ENCODE results near the gene NFIC.
"Not testable (repeated sequence)": the region's sequence is repeated elsewhere in the genome, so short reads cannot be mapped to it uniquely, and the experiment has no call there.

Gene NFIC

DNA sequence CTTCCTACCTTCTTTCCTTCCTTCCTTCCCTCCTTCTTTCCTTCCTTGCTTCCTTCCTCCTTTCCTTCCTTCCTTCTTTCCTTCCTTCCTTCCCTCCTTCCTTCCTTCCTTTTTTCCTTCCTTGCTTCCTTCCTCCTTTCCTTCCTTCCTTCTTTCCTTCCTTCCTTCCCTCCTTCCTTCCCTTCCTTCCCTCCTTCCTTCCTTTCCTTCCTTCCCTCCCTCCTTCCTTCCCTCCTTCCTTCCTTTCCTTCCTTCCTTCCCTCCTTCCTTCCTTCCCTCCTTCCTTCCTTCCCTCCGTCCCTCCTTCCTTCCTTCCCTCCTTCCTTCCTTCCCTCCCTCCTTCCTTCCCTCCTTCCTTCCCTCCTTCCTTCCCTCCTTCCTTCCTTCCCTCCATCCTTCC is 34.2 kb upstream of the NFIC start:
- not testable (repeated sequence) for H3K36me3 ChIP-seq (ENCODE audit: insufficient read depth, low read length); H2AFZ ChIP-seq (ENCODE audit: low read depth, low read length); H3K4me3 ChIP-seq (ENCODE audit: low read length); H3K9me3 ChIP-seq (ENCODE audit: low read length); H3K4me1 ChIP-seq (ENCODE audit: insufficient read depth, low read length)
- H3K27me3 ChIP-seq (ENCODE audit: insufficient read depth, low read length), result peaks cover 37% of the 10 kb centered on the region

DNA sequence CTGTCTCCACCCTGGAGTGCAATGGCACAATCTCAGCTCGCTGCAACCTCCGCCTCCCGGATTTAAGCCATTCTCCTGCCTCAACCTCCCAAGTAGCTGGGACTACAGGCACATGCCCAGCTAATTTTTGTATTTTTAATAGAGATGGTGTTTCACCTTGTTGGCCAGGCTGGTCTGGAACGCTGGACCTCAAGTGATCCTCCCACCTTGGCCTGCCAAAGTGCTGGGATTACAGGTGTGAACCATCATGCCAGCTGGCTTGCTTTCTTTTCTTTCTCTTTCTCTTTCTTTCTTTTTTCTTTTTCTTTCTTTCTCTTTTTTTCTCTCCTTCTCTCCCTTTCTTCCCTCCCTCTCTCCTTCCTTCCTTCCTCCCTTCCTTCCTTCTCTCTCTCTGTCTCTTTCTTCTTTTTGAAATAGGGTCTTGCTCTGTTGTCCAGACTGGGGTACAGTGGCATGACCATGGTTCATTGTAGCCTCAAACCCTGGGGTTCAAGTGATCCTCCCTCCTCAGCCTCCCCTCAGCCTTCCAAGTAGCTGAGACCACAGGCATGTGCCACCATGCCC is 33.3 kb upstream of the NFIC start:
- Histone ChIP-seq H2AFZ (ENCODE audit: low read depth, low read length) (no peak overlapping the region), H3K36me3 (ENCODE audit: insufficient read depth, low read length) (no peaks in the 10 kb centered on the region), H3K4me3 (ENCODE audit: low read length) (no peak overlapping the region), H3K9me3 (ENCODE audit: low read length) (no peaks in the 10 kb centered on the region), H3K4me1 (ENCODE audit: insufficient read depth, low read length) (no peaks in the 10 kb centered on the region), H3K27me3 (ENCODE audit: insufficient read depth, low read length) (peaks cover 42% of the 10 kb centered on the region)

DNA sequence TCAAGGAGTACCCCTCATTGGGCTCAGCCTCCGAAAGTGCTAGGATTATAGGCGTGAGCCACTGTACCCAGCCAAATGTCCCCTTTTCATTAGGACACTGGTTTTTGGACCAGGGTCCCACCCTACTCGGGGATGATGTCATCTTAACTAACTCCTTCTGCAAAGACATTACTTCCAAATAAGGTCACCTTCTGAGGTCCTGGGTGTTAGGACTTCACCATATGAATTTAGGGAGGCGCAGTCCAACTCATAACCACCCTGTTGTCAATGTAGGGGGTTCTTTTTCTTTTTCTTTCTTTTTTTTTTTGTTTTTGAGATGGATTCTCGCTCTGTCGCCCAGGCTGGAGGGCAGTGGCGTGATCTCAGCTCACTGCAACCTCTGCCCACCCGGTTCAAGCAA is 32.7 kb upstream of the NFIC start:
- Histone ChIP-seq H3K9me3 (ENCODE audit: low read length) (no peaks in the 10 kb centered on the region), H2AFZ (ENCODE audit: low read depth, low read length) (no peak overlapping the region), H3K27me3 (ENCODE audit: insufficient read depth, low read length) (peaks cover 40% of the 10 kb centered on the region), H3K4me3 (ENCODE audit: low read length) (no peak overlapping the region), H3K36me3 (ENCODE audit: insufficient read depth, low read length) (no peaks in the 10 kb centered on the region), H3K4me1 (ENCODE audit: insufficient read depth, low read length) (no peaks in the 10 kb centered on the region)

DNA sequence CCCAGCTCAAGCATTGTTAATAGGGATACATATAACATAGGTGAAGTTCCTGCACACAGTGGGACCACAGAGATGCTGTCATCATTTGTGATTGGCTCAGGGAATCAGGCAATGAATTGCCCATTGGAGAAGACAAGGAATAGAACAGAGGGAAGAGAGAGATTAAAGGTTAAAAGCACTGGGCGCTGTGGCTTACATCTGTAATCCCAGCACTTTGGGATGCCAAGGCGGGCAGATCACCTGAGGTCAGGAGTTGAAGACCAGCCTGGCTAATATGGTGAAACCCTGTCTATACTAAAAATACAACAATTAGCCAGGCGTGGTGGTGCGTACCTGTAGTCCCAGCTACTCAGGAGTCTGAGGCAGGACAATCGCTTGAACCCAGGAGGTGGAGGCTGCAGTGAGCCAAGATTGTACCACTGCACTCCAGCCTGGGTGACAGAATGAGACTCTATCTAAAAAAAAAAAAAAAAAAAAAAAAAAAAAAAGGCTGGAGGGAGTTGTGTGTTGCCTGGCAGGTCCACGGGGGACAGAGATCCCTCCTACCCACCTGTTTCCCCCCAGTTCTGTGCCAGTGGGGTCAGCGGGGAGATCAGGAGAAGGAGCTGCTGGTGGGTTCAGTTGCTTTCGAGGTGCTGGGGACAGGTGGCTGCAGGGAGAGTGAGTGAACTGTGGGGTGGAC is 31.5 kb upstream of the NFIC start:
- H3K27me3 ChIP-seq (ENCODE audit: insufficient read depth, low read length), result peaks cover 37% of the 10 kb centered on the region
- not testable (repeated sequence) for H2AFZ ChIP-seq (ENCODE audit: low read depth, low read length); H3K36me3 ChIP-seq (ENCODE audit: insufficient read depth, low read length); H3K9me3 ChIP-seq (ENCODE audit: low read length); H3K4me3 ChIP-seq (ENCODE audit: low read length); H3K4me1 ChIP-seq (ENCODE audit: insufficient read depth, low read length)

DNA sequence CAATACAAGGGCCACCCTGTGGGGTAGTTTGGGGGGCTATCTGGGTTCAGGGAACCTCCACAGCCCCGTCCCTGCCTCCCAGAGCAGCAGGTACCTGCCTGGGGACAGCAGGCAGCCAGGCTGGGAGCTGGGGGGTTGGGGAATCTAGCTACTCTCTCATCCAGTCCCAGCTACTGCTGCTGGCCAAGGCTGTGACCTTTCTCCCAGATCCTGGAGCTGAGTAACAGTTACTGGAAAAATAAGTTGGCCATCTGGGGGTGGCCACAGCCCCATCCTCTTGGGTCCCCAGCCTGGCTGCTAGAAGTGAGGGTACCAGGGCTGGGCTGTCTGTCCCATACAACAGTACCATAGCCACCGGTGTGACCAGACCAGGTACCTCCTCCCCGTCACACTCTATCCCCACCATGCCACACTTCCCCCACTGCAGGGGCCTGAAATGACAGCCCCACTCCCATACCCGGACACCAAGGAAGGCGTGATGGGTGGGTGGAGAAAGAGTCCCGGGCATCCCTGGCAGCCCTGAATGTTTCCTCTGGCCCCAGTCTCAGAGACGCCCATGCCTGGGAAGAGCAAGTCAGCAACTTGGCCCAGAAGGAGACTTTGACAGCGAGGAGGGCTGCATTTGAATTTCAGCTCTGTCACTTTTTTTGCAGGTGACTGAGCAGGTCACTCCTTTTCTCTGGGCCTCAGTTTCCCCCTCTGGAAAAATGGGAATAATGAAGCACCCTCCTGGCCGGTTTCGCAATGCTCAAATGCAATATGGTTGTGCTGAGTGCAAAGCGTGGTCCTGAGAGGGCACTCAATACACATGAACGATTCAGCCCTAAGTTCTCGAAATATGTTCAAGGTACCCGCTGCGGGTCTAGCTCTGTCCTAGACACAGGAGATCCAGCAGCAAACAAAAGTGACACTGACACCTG is 30.7 kb upstream of the NFIC start:
- H3K4me3 ChIP-seq (ENCODE audit: low read length), result no peak overlapping the region
- H3K9me3 ChIP-seq (ENCODE audit: low read length), result no peaks in the 10 kb centered on the region
- H3K4me1 ChIP-seq (ENCODE audit: insufficient read depth, low read length), result no peaks in the 10 kb centered on the region
- no peaks in the 10 kb centered on the region for H3K36me3 ChIP-seq (ENCODE audit: insufficient read depth, low read length)
- H2AFZ ChIP-seq (ENCODE audit: low read depth, low read length), result no peak overlapping the region
- peaks cover 32% of the 10 kb centered on the region for H3K27me3 ChIP-seq (ENCODE audit: insufficient read depth, low read length)

DNA sequence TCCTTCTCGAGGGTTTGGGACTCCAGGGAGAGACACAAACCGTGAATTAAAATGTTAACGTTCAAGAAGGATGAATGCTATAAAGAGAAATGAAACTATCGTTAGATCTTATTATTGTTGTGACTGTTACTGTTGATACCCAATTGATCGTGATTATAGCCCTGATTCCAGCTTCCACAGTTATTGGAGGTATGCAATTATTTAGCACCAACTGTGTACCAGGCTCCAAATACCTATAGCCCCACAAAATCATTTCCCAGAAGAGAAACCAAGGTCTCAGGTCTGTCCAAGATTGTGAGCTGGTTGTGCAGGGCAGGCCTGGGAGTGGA is 30.1 kb upstream of the NFIC start:
- Histone ChIP-seq H2AFZ (ENCODE audit: low read depth, low read length) (no peak overlapping the region), H3K27me3 (ENCODE audit: insufficient read depth, low read length) (peaks cover 29% of the 10 kb centered on the region), H3K4me1 (ENCODE audit: insufficient read depth, low read length) (no peaks in the 10 kb centered on the region), H3K9me3 (ENCODE audit: low read length) (no peaks in the 10 kb centered on the region), H3K4me3 (ENCODE audit: low read length) (no peak overlapping the region), H3K36me3 (ENCODE audit: insufficient read depth, low read length) (no peaks in the 10 kb centered on the region)

DNA sequence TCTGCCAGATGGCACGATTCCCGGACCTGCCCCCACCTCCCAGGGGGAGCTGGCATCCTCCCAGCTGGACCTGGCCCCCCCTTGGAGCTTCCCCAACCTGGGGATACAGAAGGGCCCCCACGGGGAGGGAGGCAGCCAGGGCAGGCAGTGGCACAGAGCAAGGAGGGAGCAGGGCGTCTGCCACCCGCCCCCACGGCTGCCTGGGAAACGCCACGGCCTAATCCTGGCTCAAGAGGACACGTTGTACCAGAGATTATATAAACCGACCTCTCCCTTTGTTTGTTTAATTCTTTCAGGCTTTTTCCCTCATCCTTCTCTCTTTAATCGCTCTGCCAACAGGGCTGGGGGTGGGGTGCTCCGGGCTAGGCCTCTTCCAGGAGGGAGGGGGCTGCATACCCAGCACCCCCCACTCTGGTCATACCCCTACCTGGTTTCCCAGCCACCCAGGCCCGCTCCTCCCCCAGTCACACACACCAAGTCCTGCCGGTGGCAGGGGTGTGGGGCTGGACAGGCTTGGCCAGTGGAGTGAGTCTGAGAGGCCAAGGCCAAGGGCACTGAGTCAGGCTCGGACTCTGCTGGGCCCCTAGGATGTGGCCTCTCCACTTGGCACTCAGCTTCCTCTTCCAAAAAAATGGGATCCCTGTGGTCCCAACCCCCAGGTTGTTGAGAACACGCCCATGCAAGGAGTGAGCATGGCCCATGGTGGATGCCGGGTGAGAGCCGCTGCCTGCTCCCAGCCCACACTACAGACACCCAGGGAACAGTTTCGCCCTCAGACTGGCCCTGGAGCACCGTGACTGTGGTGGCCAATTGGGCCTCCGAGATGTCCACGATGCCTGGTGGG is 29.5 kb upstream of the NFIC start:
- Histone ChIP-seq H3K36me3 (ENCODE audit: insufficient read depth, low read length) (no peaks in the 10 kb centered on the region), H3K4me3 (ENCODE audit: low read length) (no peak overlapping the region), H3K4me1 (ENCODE audit: insufficient read depth, low read length) (no peaks in the 10 kb centered on the region), H3K9me3 (ENCODE audit: low read length) (no peaks in the 10 kb centered on the region), H3K27me3 (ENCODE audit: insufficient read depth, low read length) (peaks cover 28% of the 10 kb centered on the region), H2AFZ (ENCODE audit: low read depth, low read length) (no peak overlapping the region)

DNA sequence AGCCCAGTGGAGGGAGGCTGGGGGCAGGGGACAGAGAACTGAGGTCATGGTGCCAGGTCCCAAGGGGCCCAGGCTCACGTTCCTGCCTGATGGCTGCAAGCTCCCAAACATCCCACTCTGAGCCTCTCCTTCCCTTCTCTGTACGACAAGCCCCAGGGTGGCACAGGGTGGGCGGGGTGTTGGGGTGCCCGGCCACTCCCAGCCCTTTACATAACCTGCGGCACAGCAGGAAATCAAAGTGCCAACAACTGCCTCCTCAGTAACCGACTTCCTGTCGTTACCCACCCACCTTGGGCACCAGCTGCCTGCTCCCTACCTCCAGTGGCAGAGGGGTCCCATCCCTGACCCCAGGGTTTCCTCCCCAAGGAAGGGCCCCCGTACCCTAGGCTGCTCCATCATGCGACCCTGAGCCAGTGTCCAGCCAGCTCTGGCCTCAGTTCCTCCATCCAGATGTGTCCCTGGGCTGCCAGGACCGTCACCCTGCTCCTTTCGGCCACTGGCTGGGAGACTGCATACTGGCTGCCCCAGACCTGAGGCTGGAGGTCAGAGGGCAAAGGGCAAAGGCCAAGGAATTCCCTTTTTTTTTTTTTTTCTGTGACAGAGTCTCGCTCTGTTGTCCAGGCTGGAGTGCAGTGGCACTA is 27.7 kb upstream of the NFIC start:
- H3K4me1 ChIP-seq (ENCODE audit: insufficient read depth, low read length), result no peaks in the 10 kb centered on the region
- no peak overlapping the region for H2AFZ ChIP-seq (ENCODE audit: low read depth, low read length)
- H3K36me3 ChIP-seq (ENCODE audit: insufficient read depth, low read length), result no peaks in the 10 kb centered on the region
- no peak overlapping the region for H3K4me3 ChIP-seq (ENCODE audit: low read length)
- H3K9me3 ChIP-seq (ENCODE audit: low read length), result no peaks in the 10 kb centered on the region
- H3K27me3 ChIP-seq (ENCODE audit: insufficient read depth, low read length), result peaks cover 26% of the 10 kb centered on the region

DNA sequence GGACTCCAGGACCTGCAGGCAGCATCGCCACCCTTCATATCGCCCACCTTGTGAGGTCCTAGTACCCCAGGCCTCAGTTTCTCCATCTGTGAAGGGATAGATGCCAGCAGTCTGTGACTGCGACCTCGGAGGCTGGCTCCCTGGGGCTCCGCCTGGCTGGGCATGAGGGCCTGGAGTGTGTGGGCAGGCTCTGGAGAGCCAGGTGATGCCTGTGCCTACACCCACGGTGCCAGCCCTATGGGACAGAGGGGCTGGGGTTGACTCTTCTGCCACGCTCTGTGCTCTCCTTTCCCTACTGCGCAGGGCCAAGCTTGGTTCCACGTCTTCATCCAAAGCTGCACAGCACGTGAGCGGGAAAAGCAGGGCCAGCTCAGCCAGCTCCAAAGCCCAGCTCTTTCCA is 26.0 kb upstream of the NFIC start:
- Histone ChIP-seq H3K4me1 (ENCODE audit: insufficient read depth, low read length) (no peaks in the 10 kb centered on the region), H3K27me3 (ENCODE audit: insufficient read depth, low read length) (peaks cover 22% of the 10 kb centered on the region), H3K4me3 (ENCODE audit: low read length) (no peak overlapping the region), H3K36me3 (ENCODE audit: insufficient read depth, low read length) (no peaks in the 10 kb centered on the region), H2AFZ (ENCODE audit: low read depth, low read length) (no peak overlapping the region), H3K9me3 (ENCODE audit: low read length) (no peaks in the 10 kb centered on the region)

DNA sequence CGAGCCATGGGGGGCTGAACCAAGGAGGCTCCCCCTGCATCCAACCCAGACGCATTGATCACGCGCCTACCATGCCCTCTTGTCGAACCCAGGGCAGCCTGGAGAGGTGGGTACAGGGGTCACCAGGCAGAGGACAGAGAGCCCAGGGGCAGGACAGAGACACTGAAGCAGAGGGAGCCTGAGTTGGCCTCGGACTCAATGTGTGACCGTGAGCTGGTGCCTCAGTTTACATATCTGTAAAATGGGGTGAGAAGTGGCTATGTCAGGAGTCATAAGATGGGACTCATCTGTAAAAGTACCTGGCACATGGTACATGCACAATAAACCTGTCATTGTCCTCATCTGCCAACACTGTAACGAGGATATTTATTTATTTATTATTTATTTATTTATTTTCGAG is 24.1 kb upstream of the NFIC start:
- Histone ChIP-seq H3K27me3 (ENCODE audit: insufficient read depth, low read length) (peaks cover 9% of the 10 kb centered on the region), H2AFZ (ENCODE audit: low read depth, low read length) (no peak overlapping the region), H3K9me3 (ENCODE audit: low read length) (no peaks in the 10 kb centered on the region), H3K4me3 (ENCODE audit: low read length) (no peak overlapping the region), H3K36me3 (ENCODE audit: insufficient read depth, low read length) (no peaks in the 10 kb centered on the region), H3K4me1 (ENCODE audit: insufficient read depth, low read length) (no peaks in the 10 kb centered on the region)

DNA sequence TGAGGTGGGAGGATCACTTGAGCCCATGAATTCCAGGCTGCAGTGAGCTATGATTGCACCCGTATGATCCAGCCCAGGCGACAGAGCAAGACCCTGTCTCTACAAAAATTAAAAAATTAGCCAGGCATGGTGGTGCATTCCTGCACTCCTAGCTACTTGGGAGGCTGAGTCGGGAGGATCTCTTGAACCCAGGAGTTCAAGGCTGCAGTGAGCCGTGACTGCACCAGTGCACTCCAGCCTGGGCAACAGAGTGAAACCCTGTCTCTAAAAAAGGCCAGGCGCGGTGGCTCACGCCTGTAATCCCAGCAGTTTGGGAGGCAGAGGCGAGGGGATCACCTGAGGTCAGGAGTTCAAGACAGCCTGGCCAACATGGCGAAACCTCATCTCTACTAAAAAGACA is 23.4 kb upstream of the NFIC start:
- not testable (repeated sequence) for H3K36me3 ChIP-seq (ENCODE audit: insufficient read depth, low read length); H3K4me3 ChIP-seq (ENCODE audit: low read length); H3K27me3 ChIP-seq (ENCODE audit: insufficient read depth, low read length); H3K9me3 ChIP-seq (ENCODE audit: low read length); H2AFZ ChIP-seq (ENCODE audit: low read depth, low read length); H3K4me1 ChIP-seq (ENCODE audit: insufficient read depth, low read length)

DNA sequence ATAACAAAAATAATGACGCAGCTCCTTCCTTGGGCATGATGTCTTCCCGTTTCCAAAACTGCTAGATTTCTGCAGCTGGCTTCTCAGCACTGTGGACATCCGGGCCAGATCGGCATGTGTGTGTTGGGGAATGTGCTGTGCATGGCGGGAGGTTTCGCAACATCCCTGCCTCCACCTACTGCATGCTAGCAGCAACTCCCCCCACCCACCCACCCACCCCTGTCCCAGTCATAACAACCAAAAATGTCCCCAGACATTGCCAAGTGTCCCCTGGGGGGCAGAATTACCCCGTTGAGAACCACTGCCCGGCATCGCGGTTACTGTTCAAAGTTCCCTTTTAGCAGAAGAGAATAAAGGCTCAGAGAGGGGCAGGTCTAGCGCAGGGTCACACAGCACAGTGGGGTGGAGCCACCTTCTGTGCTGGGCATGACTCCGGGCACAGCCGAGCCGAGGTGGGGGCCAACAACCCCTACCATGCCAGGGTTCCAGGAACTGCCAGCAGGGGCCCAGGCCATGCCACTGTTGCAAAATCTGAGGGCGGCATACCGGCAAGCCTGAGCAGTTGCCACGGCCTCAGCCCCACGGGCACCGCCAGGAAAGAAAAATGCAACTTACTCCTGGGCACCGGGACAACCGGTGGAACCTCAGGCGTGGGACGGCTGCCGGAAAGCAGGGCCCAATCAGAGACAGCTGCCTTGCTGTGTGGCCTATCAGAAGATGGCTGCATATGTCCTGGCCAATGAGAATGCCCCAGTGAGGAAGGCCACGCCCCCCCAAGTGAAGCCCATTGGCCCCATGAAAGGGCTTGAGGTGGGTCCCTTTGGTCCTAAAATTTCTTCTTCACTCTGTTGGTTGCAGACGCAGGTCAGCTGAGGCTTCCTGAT is 22.5 kb upstream of the NFIC start:
- Histone ChIP-seq H2AFZ (ENCODE audit: low read depth, low read length) (no peak overlapping the region), H3K27me3 (ENCODE audit: insufficient read depth, low read length) (peaks cover 7% of the 10 kb centered on the region), H3K9me3 (ENCODE audit: low read length) (no peaks in the 10 kb centered on the region), H3K4me3 (ENCODE audit: low read length) (no peak overlapping the region), H3K4me1 (ENCODE audit: insufficient read depth, low read length) (no peaks in the 10 kb centered on the region), H3K36me3 (ENCODE audit: insufficient read depth, low read length) (no peaks in the 10 kb centered on the region)

All from neuron (in vitro differentiated cells).